Fibroblast of peridontal ligament (primary cell): Measurements from ENCODE around the gene LIPT1.
"Not testable (repeated sequence)": the region's sequence is repeated elsewhere in the genome, so short reads cannot be mapped to it uniquely, and the experiment has no call there.

Source experiments
- DNase-seq: peaks from one replicate; pipeline ENCODE4 v3.0.0-alpha.2; 2010; ENCODE audit errors: extremely low read depth

LIPT1 gene

GRCh38 chr2:99171377-99172140, 16.8 kb downstream of the LIPT1 start:
- DNase-seq: no peak

- peak; percentile 98 for DNase-seq
Observed at GRCh38 chr2:99180755-99181623, 26.2 kb downstream of the LIPT1 start, which contains the start of the genes MITD1 and MRPL30. Gene MITD1, minus strand, starts transcription at chr2:99181058. Its CDS starts 77 bp downstream, at chr2:99180981. Gene MRPL30, plus strand, starts transcription at chr2:99181184. Its CDS starts 5,020 bp downstream, at chr2:99186204.

- peak; percentile 9 for DNase-seq
Observed at GRCh38 chr2:99181624-99182000, 26.8 kb downstream of the LIPT1 start.

- no peak for DNase-seq
Observed at GRCh38 chr2:99183025-99183424, 28.3 kb downstream of the LIPT1 start.

GRCh38 chr2:99184811-99185210, 30.0 kb downstream of the LIPT1 start:
- no peak for DNase-seq

- no peak for DNase-seq
Observed at GRCh38 chr2:99187011-99187410, 32.2 kb downstream of the LIPT1 start.

GRCh38 chr2:99188357-99188756, 33.6 kb downstream of the LIPT1 start:
- DNase-seq: no peak

GRCh38 chr2:99190548-99190947, 35.8 kb downstream of the LIPT1 start:
- DNase-seq: no peak

- not testable (repeated sequence) for DNase-seq
Observed at GRCh38 chr2:99192364-99192763, 37.6 kb downstream of the LIPT1 start.

- no peak for DNase-seq
Observed at GRCh38 chr2:99198103-99198841, 43.5 kb downstream of the LIPT1 start.

GRCh38 chr2:99200076-99200800, 45.5 kb downstream of the LIPT1 start:
- no peak for DNase-seq

- DNase-seq: no peak
Observed at GRCh38 chr2:99201959-99202678, 47.4 kb downstream of the LIPT1 start.

GRCh38 chr2:99205491-99205890, 50.7 kb downstream of the LIPT1 start:
- DNase-seq: no peak
